ENCODE measurements around the gene GOLGA3. TPM values are rescaled to one million over a fixed set of nuclear protein-coding genes. Genes with fewer than 3 reads are reported as not detected.

GOLGA3 gene
- total and polyA plus RNA-seq, 10 of the 15 experiments (the other 5 are each of a cell fraction or from before 2014, with no cell fraction given), result 2.0 to 42.7 (median 15.2) TPM

DNA sequence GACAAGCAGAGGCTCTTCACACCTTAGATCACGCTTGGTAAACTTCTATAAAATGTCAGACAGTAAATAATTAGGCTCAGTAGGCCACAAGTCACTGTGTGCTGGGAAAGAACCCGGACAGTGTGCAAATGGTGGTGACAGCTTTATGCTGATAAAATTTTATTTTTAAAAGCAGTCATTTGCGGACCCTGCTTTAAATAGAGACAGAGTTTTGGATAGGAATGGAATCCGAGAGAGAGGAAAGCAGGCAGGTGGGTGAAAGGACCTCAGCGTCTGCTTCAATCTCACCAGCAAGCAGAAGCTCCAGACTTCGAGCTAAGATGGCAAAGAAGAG is 88.4 kb downstream of the GOLGA3 start:
- BruUV-seq (replicated peaks), result no TSS peak
- Histone ChIP-seq H3K36me3 (ENCODE audit: control insufficient read depth in 2 of 2, insufficient read depth in 2 of 2, low read length in 1 of 2) (peaks cover 40 to 47% of the 10 kb centered on the region in 2 experiments), H2AFZ (ENCODE audit: control insufficient read depth, low read depth, low read length) (no peak overlapping the region), H3K4me3 (no peak overlapping the region), H3K4me1 (ENCODE audit: control insufficient read depth, insufficient read depth, low read length) (no peaks in the 10 kb centered on the region), H3K27me3 (replicated peaks in 1 of 2; ENCODE audit: control insufficient read depth in 2 of 2, insufficient read depth in 2 of 2, low read length in 1 of 2) (no peaks in the 10 kb centered on the region), H3K9ac (ENCODE audit: control insufficient read depth, insufficient read depth, low read length) (no peak overlapping the region), H4K20me1 (ENCODE audit: control insufficient read depth, insufficient read depth) (peaks cover 4% of the 10 kb centered on the region; the same call in 1 of the 2 replicates), H3K4me2 (ENCODE audit: control insufficient read depth, insufficient read depth) (no peak overlapping the region), H3K79me2 (ENCODE audit: control insufficient read depth, insufficient read depth, low read length) (peaks cover 3% of the 10 kb centered on the region), H3K27ac (ENCODE audit: control insufficient read depth, insufficient read depth) (no peak overlapping the region), H3K9me3 (replicated peaks; ENCODE audit: control insufficient read depth, insufficient read depth, low read length) (no peaks in the 10 kb centered on the region)
- TF ChIP-seq E2F4 (IDR thresholded peaks at IDR 0.05; ENCODE audit: low read depth, low read length), result no peak
- TF ChIP-seq, protein P1, sequence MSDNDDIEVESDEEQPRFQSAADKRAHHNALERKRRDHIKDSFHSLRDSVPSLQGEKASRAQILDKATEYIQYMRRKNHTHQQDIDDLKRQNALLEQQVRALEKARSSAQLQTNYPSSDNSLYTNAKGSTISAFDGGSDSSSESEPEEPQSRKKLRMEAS (IDR thresholded peaks at IDR 0.05; ENCODE audit: low read depth, low read length), result no peak
- TF ChIP-seq, protein P2, sequence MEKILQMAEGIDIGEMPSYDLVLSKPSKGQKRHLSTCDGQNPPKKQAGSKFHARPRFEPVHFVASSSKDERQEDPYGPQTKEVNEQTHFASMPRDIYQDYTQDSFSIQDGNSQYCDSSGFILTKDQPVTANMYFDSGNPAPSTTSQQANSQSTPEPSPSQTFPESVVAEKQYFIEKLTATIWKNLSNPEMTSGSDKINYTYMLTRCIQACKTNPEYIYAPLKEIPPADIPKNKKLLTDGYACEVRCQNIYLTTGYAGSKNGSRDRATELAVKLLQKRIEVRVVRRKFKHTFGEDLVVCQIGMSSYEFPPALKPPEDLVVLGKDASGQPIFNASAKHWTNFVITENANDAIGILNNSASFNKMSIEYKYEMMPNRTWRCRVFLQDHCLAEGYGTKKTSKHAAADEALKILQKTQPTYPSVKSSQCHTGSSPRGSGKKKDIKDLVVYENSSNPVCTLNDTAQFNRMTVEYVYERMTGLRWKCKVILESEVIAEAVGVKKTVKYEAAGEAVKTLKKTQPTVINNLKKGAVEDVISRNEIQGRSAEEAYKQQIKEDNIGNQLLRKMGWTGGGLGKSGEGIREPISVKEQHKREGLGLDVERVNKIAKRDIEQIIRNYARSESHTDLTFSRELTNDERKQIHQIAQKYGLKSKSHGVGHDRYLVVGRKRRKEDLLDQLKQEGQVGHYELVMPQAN (conservative IDR thresholded peaks at IDR 0.05), result no peak
- TF ChIP-seq LARP7 (IDR thresholded peaks at IDR 0.05), result no peak
- TF ChIP-seq POU2F2 (IDR thresholded peaks at IDR 0.05; ENCODE audit: borderline replicate concordance, low read depth, low read length), result no peak
- TF ChIP-seq, protein P3, sequence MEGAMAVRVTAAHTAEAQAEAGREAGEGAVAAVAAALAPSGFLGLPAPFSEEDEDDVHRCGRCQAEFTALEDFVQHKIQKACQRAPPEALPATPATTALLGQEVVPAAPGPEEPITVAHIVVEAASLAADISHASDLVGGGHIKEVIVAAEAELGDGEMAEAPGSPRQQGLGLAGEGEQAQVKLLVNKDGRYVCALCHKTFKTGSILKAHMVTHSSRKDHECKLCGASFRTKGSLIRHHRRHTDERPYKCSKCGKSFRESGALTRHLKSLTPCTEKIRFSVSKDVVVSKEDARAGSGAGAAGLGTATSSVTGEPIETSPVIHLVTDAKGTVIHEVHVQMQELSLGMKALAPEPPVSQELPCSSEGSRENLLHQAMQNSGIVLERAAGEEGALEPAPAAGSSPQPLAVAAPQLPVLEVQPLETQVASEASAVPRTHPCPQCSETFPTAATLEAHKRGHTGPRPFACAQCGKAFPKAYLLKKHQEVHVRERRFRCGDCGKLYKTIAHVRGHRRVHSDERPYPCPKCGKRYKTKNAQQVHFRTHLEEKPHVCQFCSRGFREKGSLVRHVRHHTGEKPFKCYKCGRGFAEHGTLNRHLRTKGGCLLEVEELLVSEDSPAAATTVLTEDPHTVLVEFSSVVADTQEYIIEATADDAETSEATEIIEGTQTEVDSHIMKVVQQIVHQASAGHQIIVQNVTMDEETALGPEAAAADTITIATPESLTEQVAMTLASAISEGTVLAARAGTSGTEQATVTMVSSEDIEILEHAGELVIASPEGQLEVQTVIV (IDR thresholded peaks at IDR 0.05; ENCODE audit: borderline replicate concordance, partially characterized antibody), result no peak
- TF ChIP-seq, protein P4, sequence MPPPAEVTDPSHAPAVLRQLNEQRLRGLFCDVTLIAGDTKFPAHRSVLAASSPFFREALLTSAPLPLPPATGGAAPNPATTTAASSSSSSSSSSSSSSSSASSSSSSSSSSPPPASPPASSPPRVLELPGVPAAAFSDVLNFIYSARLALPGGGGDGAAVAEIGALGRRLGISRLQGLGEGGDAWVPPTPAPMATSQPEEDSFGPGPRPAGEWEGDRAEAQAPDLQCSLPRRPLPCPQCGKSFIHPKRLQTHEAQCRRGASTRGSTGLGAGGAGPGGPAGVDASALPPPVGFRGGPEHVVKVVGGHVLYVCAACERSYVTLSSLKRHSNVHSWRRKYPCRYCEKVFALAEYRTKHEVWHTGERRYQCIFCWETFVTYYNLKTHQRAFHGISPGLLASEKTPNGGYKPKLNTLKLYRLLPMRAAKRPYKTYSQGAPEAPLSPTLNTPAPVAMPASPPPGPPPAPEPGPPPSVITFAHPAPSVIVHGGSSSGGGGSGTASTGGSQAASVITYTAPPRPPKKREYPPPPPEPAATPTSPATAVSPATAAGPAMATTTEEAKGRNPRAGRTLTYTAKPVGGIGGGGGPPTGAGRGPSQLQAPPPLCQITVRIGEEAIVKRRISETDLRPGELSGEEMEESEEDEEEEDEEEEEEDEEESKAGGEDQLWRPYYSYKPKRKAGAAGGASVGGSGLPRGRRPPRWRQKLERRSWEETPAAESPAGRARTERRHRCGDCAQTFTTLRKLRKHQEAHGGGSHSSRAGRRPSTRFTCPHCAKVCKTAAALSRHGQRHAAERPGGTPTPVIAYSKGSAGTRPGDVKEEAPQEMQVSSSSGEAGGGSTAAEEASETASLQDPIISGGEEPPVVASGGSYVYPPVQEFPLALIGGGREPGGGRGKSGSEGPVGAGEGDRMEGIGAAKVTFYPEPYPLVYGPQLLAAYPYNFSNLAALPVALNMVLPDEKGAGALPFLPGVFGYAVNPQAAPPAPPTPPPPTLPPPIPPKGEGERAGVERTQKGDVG (CRISPR knock-in tag; IDR thresholded peaks at IDR 0.05), result no peak
- no peak for TF ChIP-seq ESRRA (IDR thresholded peaks at IDR 0.05; ENCODE audit: low read length)
- TF ChIP-seq ZZZ3 (IDR thresholded peaks at IDR 0.05; ENCODE audit: control insufficient read depth, insufficient read length, low read depth), result no peak
- TF ChIP-seq POLR2AphosphoS2 (IDR thresholded peaks at IDR 0.05; ENCODE audit: low read depth, low read length), result no peak
- no peak for TF ChIP-seq ZNF622 (IDR thresholded peaks at IDR 0.05)
- TF ChIP-seq TCF12 (IDR thresholded peaks at IDR 0.05; ENCODE audit: low read depth, low read length), result no peak
- TF ChIP-seq, protein P5, sequence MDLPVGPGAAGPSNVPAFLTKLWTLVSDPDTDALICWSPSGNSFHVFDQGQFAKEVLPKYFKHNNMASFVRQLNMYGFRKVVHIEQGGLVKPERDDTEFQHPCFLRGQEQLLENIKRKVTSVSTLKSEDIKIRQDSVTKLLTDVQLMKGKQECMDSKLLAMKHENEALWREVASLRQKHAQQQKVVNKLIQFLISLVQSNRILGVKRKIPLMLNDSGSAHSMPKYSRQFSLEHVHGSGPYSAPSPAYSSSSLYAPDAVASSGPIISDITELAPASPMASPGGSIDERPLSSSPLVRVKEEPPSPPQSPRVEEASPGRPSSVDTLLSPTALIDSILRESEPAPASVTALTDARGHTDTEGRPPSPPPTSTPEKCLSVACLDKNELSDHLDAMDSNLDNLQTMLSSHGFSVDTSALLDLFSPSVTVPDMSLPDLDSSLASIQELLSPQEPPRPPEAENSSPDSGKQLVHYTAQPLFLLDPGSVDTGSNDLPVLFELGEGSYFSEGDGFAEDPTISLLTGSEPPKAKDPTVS (IDR thresholded peaks at IDR 0.05; ENCODE audit: low read depth, low read length), result no peak
- FAIRE-seq, result no peak
- POLR2A ChIA-PET, result no interaction called here
- ATAC-seq, result no peak
- in situ Hi-C loops (cut with MboI), result no loop called here
- no peak for DNase-seq (ENCODE audit: low read depth, low spot score)
- RAD21 ChIA-PET (ENCODE audit: unreplicated experiment), result no interaction called here
- CTCF ChIA-PET, result interaction anchor here (1.2 kb wide), 1 partner anchor 10 kb away, joined by 3 read pairs; no protein-coding TSS in a partner anchor
- 98% methylated on average over 6 of the region's 6 CpGs for WGBS (ENCODE audit: insufficient coverage, insufficient replicate concordance, low lambda C conversion rate, missing lambda C conversion rate)
- SMC1A ChIA-PET (ENCODE audit: uncharacterized antibody, unreplicated experiment), result interaction anchor here (0.5 to 1.7 kb wide), 2 partner anchors 33 to 304 kb away, joined by 3 to 4 read pairs; no protein-coding TSS in a partner anchor
- intact Hi-C loops (cut with micrococcal nuclease; ENCODE audit: unreplicated experiment), result no loop called here

All from GM12878 (cell line).